NK-92 (cell line): ENCODE results near the gene CCDC186.
"Not testable (repeated sequence)": the region's sequence is repeated elsewhere in the genome, so short reads cannot be mapped to it uniquely, and the experiment has no call there.

Experiments used
- DNase-seq: peaks from one replicate; lab custom pipeline; 2025; ENCODE audit not compliant: unreplicated experiment; lab: John Stamatoyannopoulos, UW

Gene CCDC186

GRCh38 chr10:114174695-114175188 is 739 bp upstream of the CCDC186 start:
- no peak for DNase-seq

- DNase-seq = no peak
These were observed 441 bp downstream of the CCDC186 start for GRCh38 chr10:114173603-114173920.

- no peak for DNase-seq
These were observed 1.0 kb downstream of the CCDC186 start for GRCh38 chr10:114172776-114173602.

GRCh38 chr10:114172216-114172615 is 1.8 kb downstream of the CCDC186 start:
- no peak for DNase-seq

- DNase-seq = no peak
These were observed 5.5 kb downstream of the CCDC186 start for GRCh38 chr10:114168450-114169009.

GRCh38 chr10:114167985-114168384 is 6.0 kb downstream of the CCDC186 start:
- DNase-seq = no peak

- no peak for DNase-seq
These were observed 7.5 kb downstream of the CCDC186 start for GRCh38 chr10:114166494-114166893.

- no peak for DNase-seq
These were observed 8.0 kb downstream of the CCDC186 start for GRCh38 chr10:114166043-114166442.

- no peak for DNase-seq
These were observed 10.9 kb downstream of the CCDC186 start for GRCh38 chr10:114163062-114163461.

- DNase-seq = no peak
These were observed 16.1 kb downstream of the CCDC186 start for GRCh38 chr10:114157912-114158311.

GRCh38 chr10:114151892-114152291 is 22.1 kb downstream of the CCDC186 start:
- DNase-seq = no peak

GRCh38 chr10:114151486-114151885 is 22.5 kb downstream of the CCDC186 start:
- no peak for DNase-seq

- DNase-seq = not testable (repeated sequence)
These were observed 24.5 kb downstream of the CCDC186 start for GRCh38 chr10:114149476-114149875.

GRCh38 chr10:114143160-114143559 is 30.8 kb downstream of the CCDC186 start:
- no peak for DNase-seq

- no peak for DNase-seq
These were observed 32.0 kb downstream of the CCDC186 start for GRCh38 chr10:114142018-114142417.

- DNase-seq = not testable (repeated sequence)
These were observed 33.2 kb downstream of the CCDC186 start for GRCh38 chr10:114140827-114141226.

GRCh38 chr10:114140036-114140435 is 34.0 kb downstream of the CCDC186 start:
- no peak for DNase-seq

- no peak for DNase-seq
These were observed 35.4 kb downstream of the CCDC186 start for GRCh38 chr10:114138581-114138980.

GRCh38 chr10:114135476-114135875 is 38.5 kb downstream of the CCDC186 start:
- DNase-seq = no peak

- no peak for DNase-seq
These were observed 42.9 kb downstream of the CCDC186 start for GRCh38 chr10:114131094-114131493.

- no peak for DNase-seq
These were observed 53.0 kb downstream of the CCDC186 start for GRCh38 chr10:114121031-114121430.

GRCh38 chr10:114118514-114118913 is 55.5 kb downstream of the CCDC186 start:
- DNase-seq = no peak

GRCh38 chr10:114117728-114118127 is 56.3 kb downstream of the CCDC186 start:
- DNase-seq = no peak
